Epithelial cell of proximal tubule (primary cell): ENCODE results near the gene TMEM204. TPM values are rescaled to one million over a fixed set of nuclear protein-coding genes. Genes with fewer than 3 reads are reported as not detected.

Experiments
- DNase-seq: peaks from one replicate; pipeline ENCODE4 v3.0.0-alpha.2; 2011; ENCODE audit warnings: low read depth
- H3K4me3 ChIP-seq: 2 replicates; pipeline ENCODE4 v1.5.1; 2011; ENCODE audit warnings: low read depth, mild to moderate bottlenecking, low read length
- CTCF ChIP-seq: conservative IDR thresholded peaks from 2 replicates; pipeline ENCODE4 v1.5.1; 2012; ENCODE audit warnings: low read depth, mild to moderate bottlenecking, low read length
- total RNA-seq: library from RNA; depleted of rRNA; stranded (reverse); fragments of >200 nt; gene quantifications from 2 replicates; pipeline ENCODE4 v1.2.3, GENCODE V29; 2015

TMEM204 gene
- total RNA-seq, 1 donor from 2014 or later: not detected

DNA sequence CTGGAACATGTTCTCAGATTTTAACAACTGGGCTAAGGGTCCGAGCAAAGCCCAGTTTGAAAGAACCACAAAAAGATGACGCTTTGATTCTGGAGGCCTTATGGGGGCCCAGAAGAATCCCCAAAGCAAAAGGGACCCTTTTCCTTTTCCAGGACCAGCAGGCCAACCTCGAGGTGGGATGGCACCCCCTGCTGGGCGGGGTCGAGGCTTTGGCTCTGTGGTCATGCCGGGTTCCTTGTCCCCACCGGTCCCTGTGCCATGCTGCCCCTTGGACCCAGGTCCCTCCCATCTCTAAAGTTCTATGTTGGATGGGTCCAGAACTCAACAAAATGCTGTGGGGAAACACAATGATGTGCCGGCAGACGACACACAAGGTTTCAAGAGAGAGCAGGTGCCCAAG, 30.9 kb downstream of the TMEM204 start:
- no peak for DNase-seq
- TF ChIP-seq CTCF: no peak
- no peak overlapping the region for H3K4me3 ChIP-seq

DNA sequence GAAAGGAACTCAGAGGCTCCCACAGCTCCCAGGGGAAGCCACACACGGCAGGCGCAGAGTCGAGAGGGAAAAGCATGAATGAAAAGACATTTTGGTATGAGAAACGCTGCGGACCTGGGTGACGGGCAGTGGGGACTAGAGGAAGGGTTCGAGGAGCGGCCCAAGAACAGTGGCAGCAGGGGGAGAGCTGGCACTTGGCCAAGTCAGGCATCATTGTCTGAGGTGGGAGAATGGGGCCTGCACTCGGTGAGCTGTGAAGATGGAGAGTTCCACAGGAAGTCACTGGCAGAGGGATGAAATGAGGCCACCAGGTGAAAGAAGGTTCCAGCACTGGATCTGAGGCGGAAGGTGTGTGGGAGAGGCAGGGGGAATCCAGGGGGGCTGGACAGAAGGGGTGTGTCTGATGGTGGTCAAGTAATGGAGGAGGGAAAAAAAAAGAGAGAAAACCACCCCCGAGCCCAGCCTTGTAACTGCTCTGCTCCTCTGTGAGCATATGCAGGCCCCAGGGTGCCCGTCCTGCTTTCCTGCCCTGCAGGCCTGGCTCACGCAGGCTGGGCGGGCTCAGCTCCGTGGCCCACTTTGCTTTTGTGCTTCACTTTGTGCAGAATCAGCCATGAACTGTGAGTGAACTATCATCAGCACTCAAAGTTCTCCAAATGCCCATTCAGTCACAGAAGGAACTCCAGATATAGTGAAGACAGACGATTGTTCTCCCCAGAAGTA, 31.8 kb downstream of the TMEM204 start:
- TF ChIP-seq CTCF: no peak
- no peak overlapping the region for H3K4me3 ChIP-seq
- DNase-seq: no peak

- no peak for DNase-seq
- H3K4me3 ChIP-seq: no peak overlapping the region
- TF ChIP-seq CTCF: no peak
Observed at GRCh38 chr16:1567988-1568387, 34.5 kb downstream of the TMEM204 start.

GRCh38 chr16:1571012-1571671, 37.7 kb downstream of the TMEM204 start:
- TF ChIP-seq CTCF: no peak
- H3K4me3 ChIP-seq: no peak overlapping the region
- no peak for DNase-seq

DNA sequence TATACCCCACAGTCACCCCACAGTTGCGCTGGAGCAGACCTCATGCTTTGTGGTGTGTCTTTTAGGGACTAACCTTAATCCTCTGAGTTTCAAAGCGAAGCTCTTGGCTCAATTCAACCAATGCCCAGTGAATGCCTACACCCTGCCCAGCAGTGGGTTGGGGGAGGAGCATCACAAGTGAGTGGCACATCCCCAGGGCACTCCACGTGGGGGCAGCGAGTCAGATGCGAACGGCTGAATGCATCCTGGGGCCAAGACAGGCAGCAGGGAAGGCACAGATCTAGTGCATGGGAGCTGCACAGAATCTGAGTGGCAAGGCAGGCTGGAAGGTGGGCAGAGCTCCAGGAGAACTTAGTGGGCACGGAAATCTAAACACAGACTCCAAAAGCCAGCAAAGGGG, 39.2 kb downstream of the TMEM204 start:
- no peak for TF ChIP-seq CTCF
- H3K4me3 ChIP-seq: no peak overlapping the region
- DNase-seq: no peak

- H3K4me3 ChIP-seq: no peak overlapping the region
- DNase-seq: no peak
- TF ChIP-seq CTCF: no peak
Observed at GRCh38 chr16:1573301-1573700, 39.8 kb downstream of the TMEM204 start.

- no peak for DNase-seq
- no peak for TF ChIP-seq CTCF
Observed at GRCh38 chr16:1575578-1575977, 42.1 kb downstream of the TMEM204 start.

More at GRCh38 chr16:1575578-1575977, 42.1 kb downstream of the TMEM204 start:
- no peak overlapping the region for H3K4me3 ChIP-seq
